K562 (cell line): ENCODE measurements around the gene CFAP97D2. TPM values are rescaled to one million over a fixed set of nuclear protein-coding genes. Genes with fewer than 3 reads are reported as not detected.

Experiments used
- ATAC-seq: fragments of 200-7000 bp; cut with Tn5 transposase; 3 replicates; pipeline ENCODE4 v1.9.1; 2020; ENCODE audit warnings: moderate library complexity
- BruUV-seq: library from RNA; stranded (reverse); fragments of 400-500 nt; replicated peaks from 2 replicates; lab custom pipeline; 2021; lab: Mats Ljungman, UMichigan
- CTCF ChIA-PET: fragments of 300-600 bp; formaldehyde crosslinking; extraction: SDS; loops from one replicate; lab custom pipeline; 2021; ENCODE audit warnings: low intra/inter-chr PET ratio; lab: Yijun Ruan, JAX
- POLR2A ChIA-PET: fragments of 300-600, 350-650 bp; sonication (Branson Sonifier 250); formaldehyde crosslinking; extraction: SDS; loops from one replicate; lab custom pipeline; 2021; ENCODE audit warnings: antibody characterized with exemption, inconsistent platforms; lab: Yijun Ruan, JAX
- DNase-seq, 4 experiments: peaks; one replicate each; pipeline versions ENCODE4 v3.0.0 to v3.0.0-alpha.2; 2011 to 2018; ENCODE audit warnings: low spot score in 3 of 4, mixed read lengths in 3 of 4; ENCODE audit errors: extremely low read depth in 1 of 4
- FAIRE-seq: peaks from 2 replicates; lab custom pipeline; 2011; peaks lifted over from hg19 to GRCh38; lab: Jason Lieb, UNC
- H2AFZ ChIP-seq: 2 replicates; pipeline ENCODE4 v1.6.0; 2011; ENCODE audit warnings: low read depth, low read length, control low read depth, inconsistent platforms
- H3K27ac ChIP-seq: fragments of 200-600 bp; 3 replicates; pipeline ENCODE4 v1.8.0; 2011; ENCODE audit warnings: low read depth, mild to moderate bottlenecking, control low read depth, inconsistent platforms, low read length, moderate library complexity, mixed read lengths; ENCODE audit errors: extremely low read depth
- H3K27me3 ChIP-seq, 2 experiments: fragments of 300-600 bp in 1 of 2; 2 replicates in 1 of 2; 3 replicates in 1 of 2; pipeline versions ENCODE4 v1.6.0 to v1.8.0; 2011; ENCODE audit warnings: inconsistent platforms in 2 of 2, low read length in 2 of 2, mild to moderate bottlenecking in 1 of 2, mixed read lengths in 1 of 2, moderate library complexity in 1 of 2; ENCODE audit not compliant: control insufficient read depth in 2 of 2, insufficient read depth in 2 of 2
- H3K36me3 ChIP-seq: fragments of 300-600 bp; 3 replicates; pipeline ENCODE4 v1.8.0; 2011; ENCODE audit warnings: mild to moderate bottlenecking, low read length, inconsistent platforms; ENCODE audit not compliant: control insufficient read depth, insufficient read depth
- H3K4me1 ChIP-seq, 2 experiments: fragments of 200-600 bp in 1 of 2; replicated peaks in 1 of 2; 2 replicates in 1 of 2; 3 replicates in 1 of 2; pipeline versions ENCODE4 v1.5.1 to v1.8.0; 2011; ENCODE audit warnings: inconsistent platforms in 2 of 2, low read length in 2 of 2, mild to moderate bottlenecking in 1 of 2, mixed read lengths in 1 of 2, moderate library complexity in 1 of 2; ENCODE audit not compliant: control insufficient read depth in 2 of 2, insufficient read depth in 2 of 2
- H3K4me2 ChIP-seq: 2 replicates; pipeline ENCODE4 v1.6.1; 2011; ENCODE audit warnings: low read length, control low read depth, inconsistent platforms, mixed read lengths; ENCODE audit not compliant: insufficient read depth
- H3K4me3 ChIP-seq: fragments of 200-600 bp; sonication (generic), shearing (Covaris generic); 2 replicates; pipeline ENCODE4 v1.5.1; 2016; ENCODE audit warnings: control low read depth, inconsistent platforms
- H3K79me2 ChIP-seq: fragments of 200-600 bp; 3 replicates; pipeline ENCODE4 v1.8.0; 2011; ENCODE audit warnings: low read length, inconsistent platforms; ENCODE audit not compliant: control insufficient read depth, insufficient read depth
- H3K9ac ChIP-seq, 2 experiments: 2 replicates each; pipeline versions ENCODE4 v1.6.0 to v1.6.1; 2011; ENCODE audit warnings: low read depth in 2 of 2, low read length in 2 of 2, control low read depth in 1 of 2, inconsistent platforms in 1 of 2, mild to moderate bottlenecking in 1 of 2, mixed read lengths in 1 of 2; ENCODE audit not compliant: insufficient read depth in 1 of 2
- H3K9me1 ChIP-seq: one replicate; pipeline ENCODE4 v1.6.0; 2011; ENCODE audit warnings: inconsistent platforms, mild to moderate bottlenecking, low read length, moderate library complexity; ENCODE audit not compliant: control insufficient read depth, insufficient read depth
- H3K9me3 ChIP-seq: replicated peaks from 2 replicates; pipeline ENCODE4 v1.5.1; 2011; ENCODE audit warnings: low read depth, low read length, inconsistent platforms; ENCODE audit not compliant: control insufficient read depth, insufficient read depth
- H4K20me1 ChIP-seq: replicated peaks from 2 replicates; pipeline ENCODE4 v1.6.1; 2011; ENCODE audit warnings: low read length, inconsistent platforms, mixed read lengths; ENCODE audit not compliant: control insufficient read depth, insufficient read depth
- ATF7 ChIP-seq: fragments of 450-650 bp; IDR thresholded peaks from 2 replicates; pipeline ENCODE4 v1.7.1; 2014; ENCODE audit warnings: mild to moderate bottlenecking, moderate library complexity
- CEBPG ChIP-seq, 3 experiments: fragments of 200-800 bp in 1 of 3; sonication (Bioruptor generic) in 1 of 3; sonication (generic) in 1 of 3; formaldehyde crosslinking in 1 of 3; IDR thresholded peaks in 2 of 3; conservative IDR thresholded peaks in 1 of 3; 2 replicates each; pipeline versions ENCODE4 v1.6.1 to v1.8.0; 2016 to 2022; ENCODE audit warnings: missing compliant biosample characterization in 2 of 3, missing genetic modification characterization in 2 of 3, mild to moderate bottlenecking in 1 of 3, missing genetic modification reagents in 1 of 3
- CREB3L1 ChIP-seq: fragments of 450-650 bp; IDR thresholded peaks from 2 replicates; pipeline ENCODE4 v1.6.1; 2014; ENCODE audit warnings: low read depth, mild to moderate bottlenecking, moderate library complexity, borderline replicate concordance
- CREM ChIP-seq: IDR thresholded peaks from 2 replicates; pipeline ENCODE4 v1.6.1; 2014; ENCODE audit warnings: antibody characterized with exemption, low read depth
- FOXA1 ChIP-seq: fragments of 450-650 bp; IDR thresholded peaks from 2 replicates; pipeline ENCODE4 v1.6.1; 2016; ENCODE audit warnings: mild to moderate bottlenecking, borderline replicate concordance
- NFIC ChIP-seq: fragments of 450-650 bp; IDR thresholded peaks from 2 replicates; pipeline ENCODE4 v1.6.1; 2017; ENCODE audit warnings: mild to moderate bottlenecking, inconsistent platforms
- ZKSCAN1 ChIP-seq: fragments of 150-350 bp; IDR thresholded peaks from 2 replicates; pipeline ENCODE4 v1.6.1; 2016; ENCODE audit warnings: low read depth, low read length
- WGBS: fragments of 100-300 bp; shearing (Covaris generic); methylation state at CpG from one replicate; pipeline ENCODE4 v1.1.6; 2016; ENCODE audit warnings: low coverage, mixed read lengths; ENCODE audit not compliant: insufficient coverage; ENCODE audit errors: missing lambda C conversion rate; 5-methylcytosine and 5-hydroxymethylcytosine counted together
- in situ Hi-C: fragments of 300-500 bp; cut with MboI; formaldehyde crosslinking; loops from 4 replicates; pipeline ENCODE4 v1.15.0; 2018; ENCODE audit warnings: inconsistent platforms, mixed read lengths
- intact Hi-C: fragments of 100-400 bp; cut with micrococcal nuclease; formaldehyde crosslinking; loops from 2 replicates; pipeline ENCODE4 v1.14.2; 2022
- polyA plus RNA-seq, 8 experiments: library from polyadenylated mRNA; depleted of rRNA in 4 of 8; stranded (reverse) in 5 of 8; unstranded in 3 of 8; fragments of >200 nt; fragmentation: Nextera tagmentation in 2 of 8; fragmentation: Illumina TruSeq in 1 of 8; extraction: Ambion mirVana in 2 of 8; extraction: Trizol in 1 of 8; gene quantifications; 2 replicates each; pipeline versions ENCODE4 v1.2.1 to v1.2.3, GENCODE V29; 2011 to 2014; ENCODE audit warnings: inconsistent platforms in 1 of 8, missing spikeins in 1 of 8
- total RNA-seq, 7 experiments: library from RNA; depleted of rRNA in 6 of 7; stranded (reverse); fragments of >200 nt in 6 of 7; fragmentation: Illumina TruSeq in 2 of 7; extraction: Trizol in 2 of 7; gene quantifications; 2 replicates each; pipeline versions ENCODE4 v1.2.1 to v1.2.3, GENCODE V29; 2011 to 2021; ENCODE audit warnings: low replicate concordance in 1 of 7
- TF ChIP-seq, protein P1 (sequence below), 3 experiments: fragments of 200-800 bp in 1 of 3; sonication (Bioruptor generic) in 1 of 3; sonication (generic) in 1 of 3; formaldehyde crosslinking in 1 of 3; IDR thresholded peaks; 2 replicates each; pipeline versions ENCODE4 v1.6.1 to v1.8.0; 2016 to 2022; ENCODE audit warnings: mild to moderate bottlenecking in 2 of 3, missing compliant biosample characterization in 2 of 3, missing genetic modification characterization in 2 of 3, missing genetic modification reagents in 1 of 3

CFAP97D2 gene
- total and polyA plus RNA-seq, 9 of the 15 experiments (the other 6 are each of a cell fraction or from before 2014, with no cell fraction given): not detected

DNA sequence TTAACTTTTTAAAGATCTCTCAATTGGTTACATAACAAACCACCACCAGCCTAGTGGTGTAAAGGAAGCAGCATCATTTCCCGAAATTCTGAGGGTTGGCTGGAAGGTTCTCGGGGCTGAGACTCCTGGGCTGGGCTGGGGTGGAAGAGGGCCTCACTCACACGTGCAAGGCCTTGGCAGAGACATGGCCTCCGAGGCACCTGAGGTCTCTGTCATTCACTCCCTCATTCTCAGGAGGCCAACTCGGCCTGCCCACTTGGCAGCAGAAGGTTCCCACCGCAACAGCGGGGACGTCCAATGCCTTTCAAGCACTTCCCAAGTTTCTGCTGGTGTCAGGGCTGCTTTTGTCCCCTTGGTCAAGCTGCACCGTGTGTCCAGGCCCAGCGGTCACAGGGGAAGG lies 28.0 kb upstream of the CFAP97D2 start (continued):
- TF ChIP-seq CREB3L1 (no peak), FOXA1 (no peak), ZKSCAN1 (no peak), CREM (no peak)
- TF ChIP-seq, protein P1, sequence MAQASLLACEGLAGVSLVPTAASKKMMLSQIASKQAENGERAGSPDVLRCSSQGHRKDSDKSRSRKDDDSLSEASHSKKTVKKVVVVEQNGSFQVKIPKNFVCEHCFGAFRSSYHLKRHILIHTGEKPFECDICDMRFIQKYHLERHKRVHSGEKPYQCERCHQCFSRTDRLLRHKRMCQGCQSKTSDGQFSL (CRISPR knock-in tag; IDR thresholded peaks at IDR 0.05): no peak
- TF ChIP-seq, protein P1 (tag; IDR thresholded peaks at IDR 0.05): no peak

- in situ Hi-C loops: no loop called here
- CTCF ChIA-PET: no interaction called here
- no peak overlapping the region for H3K27ac ChIP-seq
Measured at GRCh38 chr13:114151565-114152284, 27.3 kb upstream of the CFAP97D2 start.

More at GRCh38 chr13:114151565-114152284, 27.3 kb upstream of the CFAP97D2 start:
- BruUV-seq: no TSS peak
- DNase-seq (peak in 2 of 4 experiments; percentile 20 to 30), ATAC-seq (peak; percentile 75), FAIRE-seq (peak; percentile 6)
- Histone ChIP-seq H2AFZ (no peak overlapping the region), H3K36me3 (no peaks in the 10 kb centered on the region), H4K20me1 (no peaks in the 10 kb centered on the region), H3K4me1 (no peaks in the 10 kb centered on the region; a peak in 1 of 5 replicates), H3K4me2 (no peak overlapping the region; the same call in 1 of the 2 replicates), H3K79me2 (no peaks in the 10 kb centered on the region), H3K27me3 (no peaks in the 10 kb centered on the region; a peak in 1 of 5 replicates), H3K9me3 (no peaks in the 10 kb centered on the region), H3K9me1 (no peaks in the 10 kb centered on the region), H3K4me3 (no peak overlapping the region), H3K9ac (no peak overlapping the region)
- POLR2A ChIA-PET: interaction anchor here (0.8 kb wide), 1 partner anchor 9 kb away, joined by 3 read pairs; no protein-coding TSS in a partner anchor
- WGBS: 23% methylated on average over 25 of the region's 28 CpGs
- TF ChIP-seq CEBPG (CRISPR knock-in tag; IDR thresholded peaks at IDR 0.05): no peak
- peak in 1 of 2 experiments; percentile 53; a peak in 2 of 4 replicates for TF ChIP-seq CEBPG (tag; conservative IDR thresholded peaks at IDR 0.05 in 1 of 2, IDR thresholded peaks at IDR 0.05 in 1 of 2)
- TF ChIP-seq NFIC: 0 out of 2 replicates have a peak, but pooled peaks have one; percentile 9
- no peak for TF ChIP-seq ATF7
- intact Hi-C loops: no loop called here
